Adrenal gland (tissue), 12 donors: ENCODE data around the gene COX19. TPM values are rescaled to one million over a fixed set of nuclear protein-coding genes. Genes with fewer than 3 reads are reported as not detected.

Experiments used
- DNase-seq, 7 donors: peaks; one replicate each; pipeline ENCODE4 v3.0.0-alpha.2; 2019 to 2020
- H3K27ac ChIP-seq, 5 donors: fragments of 200-600 bp; sonication (generic) in 4 of 5; 1 replicate in 3 of 5; 2 replicates in 2 of 5; pipeline versions ENCODE4 v1.5.1 to v1.8.0; 2016 to 2020; ENCODE audit warnings: mild to moderate bottlenecking in 1 of 5
- H3K27me3 ChIP-seq: fragments of 200-600 bp; 2 replicates; pipeline ENCODE4 v1.8.0; 2021
- H3K36me3 ChIP-seq, 2 donors: fragments of 200-600 bp; replicated peaks in 1 of 2; 1 replicate in 1 of 2; 2 replicates in 1 of 2; pipeline versions ENCODE4 v1.5.1 to v1.8.0; 2018 to 2022
- H3K4me1 ChIP-seq, 2 donors: fragments of 200-600 bp; replicated peaks in 1 of 2; 1 replicate in 1 of 2; 2 replicates in 1 of 2; pipeline versions ENCODE4 v1.5.1 to v1.8.0; 2018 to 2021
- H3K4me3 ChIP-seq, 4 donors: fragments of 200-600 bp; sonication (generic) in 3 of 4; one replicate each; pipeline ENCODE4 v1.5.1; 2016 to 2018
- H3K9me3 ChIP-seq, 3 donors: fragments of 200-600 bp; sonication (generic) in 1 of 3; replicated peaks in 1 of 3; 1 replicate in 2 of 3; 2 replicates in 1 of 3; pipeline versions ENCODE4 v1.5.1 to v1.8.0; 2016 to 2021
- POLR2A ChIP-seq, 2 donors: fragments of 450-650 bp; IDR thresholded peaks; one replicate each; pipeline ENCODE4 v1.6.1; 2017; ENCODE audit warnings: antibody characterized with exemption in 2 of 2, mild to moderate bottlenecking in 2 of 2, moderate library complexity in 1 of 2
- WGBS, 4 donors: extraction: QIAGEN DNeasy Blood & Tissue Kit in 2 of 4; methylation state at CpG; one replicate each; pipeline versions ENCODE4 v1.1.5 to v1.1.7; 2013 to 2017; 5-methylcytosine and 5-hydroxymethylcytosine counted together
- intact Hi-C, 2 donors: fragments of 100-400 bp; cut with DNase I; formaldehyde crosslinking; loops; one replicate each; pipeline versions ENCODE4 v1.14.1 to v1.15.0; 2022 to 2023
- polyA plus RNA-seq, 3 donors: library from polyadenylated mRNA; stranded (reverse); fragments of 200-250 nt in 2 of 3; fragments of 350-450 nt in 1 of 3; fragmentation: Illumina TruSeq in 1 of 3; extraction: RNeasy Lipid Tissue Mini Kit (QIAGEN cat#74804) in 1 of 3; gene quantifications; one replicate each; pipeline ENCODE4 v1.2.3, GENCODE V29; 2013 to 2014
- total RNA-seq, 9 donors: library from RNA; depleted of rRNA in 4 of 9; stranded (reverse); fragments of >200 nt in 4 of 9; fragments of 120-200 nt in 1 of 9; fragmentation: NEBNext Ultra II Directional in 1 of 9; extraction: Animal tissue kit (Norgen Biotek cat#: 25700) in 1 of 9; gene quantifications; one replicate each; pipeline versions ENCODE4 v1.1.0 to v1.2.4, GENCODE V29; 2013 to 2023
- TF ChIP-seq, protein P1 (sequence below), 6 experiments: fragments of 450-650 bp in 4 of 6; fragments of 200-600 bp in 2 of 6; sonication (generic) in 1 of 6; IDR thresholded peaks; 1 replicate in 5 of 6; 2 replicates in 1 of 6; pipeline versions ENCODE4 v1.5.1 to v1.8.0; 2016 to 2021; ENCODE audit warnings: antibody characterized with exemption in 6 of 6, mild to moderate bottlenecking in 2 of 6, moderate library complexity in 1 of 6
- donor health status: healthy with polysubstance abuse.
- donor health status: Bipolar disorder and iron deficiency.
- donor health status: DM: yes; HTN: yes; CAD: no.
- donor health status: DM: no; HTN: no; CAD: no.
- donor health status: DM: no; HTN: no; CAD: no.
- donor health status: DM: yes; HTN: yes; CAD: no.

The COX19 gene
- total and polyA plus RNA-seq, 12 donors = 9.1 to 32.4 (median 18.9) TPM

DNA sequence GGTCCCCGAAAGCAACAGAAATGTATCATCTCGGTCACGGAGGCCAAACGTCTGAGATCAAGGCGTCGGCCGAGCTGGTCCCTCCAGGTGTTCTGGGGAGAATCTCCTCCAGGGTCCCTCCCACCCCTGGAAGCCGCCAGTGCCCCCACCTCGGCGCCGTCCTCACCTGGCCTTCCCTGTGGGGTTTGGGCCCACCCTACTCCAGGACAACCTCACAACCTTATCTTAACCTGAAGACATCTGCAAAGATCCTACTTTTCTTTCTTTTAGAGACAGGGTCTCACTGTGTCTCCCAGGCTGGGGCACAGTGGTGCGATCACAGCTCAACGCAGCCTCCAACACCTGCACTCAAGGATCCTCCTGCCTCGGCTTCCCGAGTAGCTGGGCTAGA is 54.3 kb downstream of the COX19 start:
- WGBS, 4 donors = 90 to 95% (median 92%) methylated on average over 15 of the region's 15 CpGs
- Histone ChIP-seq H3K9me3 (no peaks in the 10 kb centered on the region), H3K27ac (no peak overlapping the region), H3K4me1 (no peaks in the 10 kb centered on the region), H3K4me3 (no peak overlapping the region), H3K27me3 (no peaks in the 10 kb centered on the region), H3K36me3 (no peaks in the 10 kb centered on the region)
- intact Hi-C loops = no loop called here
- TF ChIP-seq POLR2A (IDR thresholded peaks at IDR 0.05) = no peak
- TF ChIP-seq, protein P1, sequence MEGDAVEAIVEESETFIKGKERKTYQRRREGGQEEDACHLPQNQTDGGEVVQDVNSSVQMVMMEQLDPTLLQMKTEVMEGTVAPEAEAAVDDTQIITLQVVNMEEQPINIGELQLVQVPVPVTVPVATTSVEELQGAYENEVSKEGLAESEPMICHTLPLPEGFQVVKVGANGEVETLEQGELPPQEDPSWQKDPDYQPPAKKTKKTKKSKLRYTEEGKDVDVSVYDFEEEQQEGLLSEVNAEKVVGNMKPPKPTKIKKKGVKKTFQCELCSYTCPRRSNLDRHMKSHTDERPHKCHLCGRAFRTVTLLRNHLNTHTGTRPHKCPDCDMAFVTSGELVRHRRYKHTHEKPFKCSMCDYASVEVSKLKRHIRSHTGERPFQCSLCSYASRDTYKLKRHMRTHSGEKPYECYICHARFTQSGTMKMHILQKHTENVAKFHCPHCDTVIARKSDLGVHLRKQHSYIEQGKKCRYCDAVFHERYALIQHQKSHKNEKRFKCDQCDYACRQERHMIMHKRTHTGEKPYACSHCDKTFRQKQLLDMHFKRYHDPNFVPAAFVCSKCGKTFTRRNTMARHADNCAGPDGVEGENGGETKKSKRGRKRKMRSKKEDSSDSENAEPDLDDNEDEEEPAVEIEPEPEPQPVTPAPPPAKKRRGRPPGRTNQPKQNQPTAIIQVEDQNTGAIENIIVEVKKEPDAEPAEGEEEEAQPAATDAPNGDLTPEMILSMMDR (IDR thresholded peaks at IDR 0.05) = no peak
- DNase-seq = peak in 5 of 7 donors; percentile 0 to 33 (median 7)

DNA sequence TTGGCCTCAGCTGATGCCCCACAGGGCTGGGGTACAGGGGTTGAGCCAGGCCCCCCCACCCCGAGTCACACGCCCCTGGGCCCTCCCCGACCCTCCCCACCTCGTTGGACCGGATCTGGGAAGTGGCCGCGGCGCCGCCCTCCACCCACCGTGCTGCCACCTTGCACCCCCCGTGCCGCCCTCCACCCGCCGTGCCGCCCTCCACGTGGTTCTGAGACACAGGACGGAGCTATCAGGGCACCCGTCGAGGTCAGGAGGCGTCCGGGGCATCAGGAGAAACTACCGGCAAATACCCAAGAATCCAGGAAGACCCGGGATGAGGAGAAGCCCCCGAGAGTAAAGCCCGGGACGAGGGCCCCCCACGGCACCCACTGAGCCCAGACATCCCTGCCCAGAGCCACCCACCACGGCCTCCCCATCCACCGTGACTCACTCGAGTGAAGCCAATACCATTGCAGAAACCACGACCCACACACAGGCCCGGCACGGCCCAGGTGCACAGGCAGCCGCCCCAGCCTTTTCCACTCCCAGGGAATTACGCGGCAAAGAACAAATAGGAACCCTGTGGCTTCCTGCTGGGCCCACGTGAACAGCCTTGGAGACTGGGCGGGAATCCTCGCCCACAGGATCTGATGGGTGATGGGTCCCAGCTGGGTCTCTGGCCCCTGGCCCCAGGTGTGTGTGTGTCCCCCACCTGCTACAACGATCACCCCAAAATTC is 54.8 kb downstream of the COX19 start:
- Histone ChIP-seq H3K9me3 (no peaks in the 10 kb centered on the region), H3K27me3 (no peaks in the 10 kb centered on the region), H3K36me3 (no peaks in the 10 kb centered on the region), H3K27ac (no peak overlapping the region), H3K4me3 (no peak overlapping the region), H3K4me1 (no peaks in the 10 kb centered on the region)
- 80 to 90% (median 85%) methylated on average over 11 to 40 of the region's 40 CpGs for WGBS, 4 donors
- DNase-seq = peak in 6 of 7 donors; percentile 0 to 15 (median 10)
- TF ChIP-seq, protein P1 (IDR thresholded peaks at IDR 0.05) = no peak
- no peak for TF ChIP-seq POLR2A (IDR thresholded peaks at IDR 0.05)
- intact Hi-C loops = no loop called here

DNA sequence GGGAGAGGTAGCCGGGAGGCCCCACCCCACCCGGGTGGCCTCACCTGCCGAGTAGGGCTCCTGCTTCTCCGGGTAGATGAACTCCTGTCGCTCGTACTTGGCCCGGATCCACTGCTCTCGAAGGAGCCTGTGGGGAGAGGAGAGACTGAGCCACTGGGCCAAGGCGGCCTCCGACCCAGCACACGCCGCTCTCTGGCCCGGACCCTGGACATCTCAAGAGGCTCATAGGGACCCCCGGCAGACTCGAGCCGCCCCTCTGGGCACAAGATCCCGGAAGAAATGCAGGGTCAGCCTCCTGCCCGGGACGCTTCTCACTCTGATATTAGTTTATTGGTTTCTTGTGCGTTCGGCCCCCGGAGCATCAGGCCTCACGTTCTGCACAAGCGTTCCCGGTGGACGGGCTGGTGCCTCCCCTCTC is 55.4 kb downstream of the COX19 start:
- no peaks in the 10 kb centered on the region for H3K36me3 ChIP-seq
- WGBS, 4 donors = 71 to 84% (median 77%) methylated on average over 8 to 26 of the region's 26 CpGs
- H3K27me3 ChIP-seq = no peaks in the 10 kb centered on the region
- H3K4me3 ChIP-seq = no peak overlapping the region
- intact Hi-C loops = no loop called here
- DNase-seq = peak; percentile 0 to 29 (median 11)
- TF ChIP-seq, protein P1 (IDR thresholded peaks at IDR 0.05) = no peak
- no peak for TF ChIP-seq POLR2A (IDR thresholded peaks at IDR 0.05)
- no peaks in the 10 kb centered on the region for H3K9me3 ChIP-seq
- no peaks in the 10 kb centered on the region for H3K4me1 ChIP-seq
- no peak overlapping the region for H3K27ac ChIP-seq

DNA sequence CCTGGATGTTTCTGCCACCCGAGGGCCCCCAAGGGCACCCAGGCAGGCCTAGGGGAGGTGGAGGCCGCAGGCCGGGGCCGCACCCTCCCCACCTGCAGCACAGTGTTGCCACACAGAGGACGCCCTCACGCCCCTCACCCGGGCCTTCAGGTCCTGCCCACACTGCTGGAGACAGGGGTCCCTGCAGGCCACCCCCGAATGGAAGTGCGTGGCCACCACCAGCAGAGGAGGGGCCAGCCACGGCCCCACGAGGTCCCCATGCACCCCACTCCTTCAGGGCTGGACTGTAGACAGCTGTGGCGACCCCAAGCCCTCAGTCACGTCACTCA is 56.3 kb downstream of the COX19 start:
- Histone ChIP-seq H3K9me3 (no peaks in the 10 kb centered on the region), H3K36me3 (no peaks in the 10 kb centered on the region), H3K4me1 (no peaks in the 10 kb centered on the region), H3K27me3 (no peaks in the 10 kb centered on the region), H3K4me3 (no peak overlapping the region), H3K27ac (no peak overlapping the region)
- WGBS, 4 donors = 71 to 84% (median 80%) methylated on average over 6 to 13 of the region's 13 CpGs
- TF ChIP-seq, protein P1 (IDR thresholded peaks at IDR 0.05) = no peak
- no peak for TF ChIP-seq POLR2A (IDR thresholded peaks at IDR 0.05)
- DNase-seq = peak in 5 of 7 donors; percentile 3 to 20 (median 13)
- intact Hi-C loops = no loop called here
